Left lung (tissue), 14 donors: ENCODE data around the gene GSTT4. TPM values are rescaled to one million over a fixed set of nuclear protein-coding genes. Genes with fewer than 3 reads are reported as not detected.

Experiments
- ATAC-seq: fragments of 200-7000 bp; cut with Tn5 transposase; one replicate; pipeline ENCODE4 v1.9.1; 2020; ENCODE audit warnings: moderate library complexity
- DNase-seq, 4 donors: peaks; one replicate each; pipeline ENCODE4 v3.0.0-alpha.2; 2013 to 2020
- H3K27ac ChIP-seq, 2 donors: fragments of 200-600 bp; sonication (generic) in 1 of 2; one replicate each; pipeline versions ENCODE4 v1.5.0 to v1.8.0; 2020 to 2021
- H3K27me3 ChIP-seq, 2 donors: fragments of 200-600 bp; sonication (generic) in 1 of 2; one replicate each; pipeline versions ENCODE4 v1.5.0 to v1.8.0; 2020 to 2021
- H3K36me3 ChIP-seq, 2 donors: fragments of 200-600 bp; sonication (generic) in 1 of 2; one replicate each; pipeline versions ENCODE4 v1.5.0 to v1.8.0; 2020 to 2021
- H3K4me1 ChIP-seq, 2 donors: fragments of 200-600 bp; one replicate each; pipeline ENCODE4 v1.8.0; 2021
- H3K4me3 ChIP-seq, 2 donors: fragments of 200-600 bp; sonication (generic) in 1 of 2; one replicate each; pipeline versions ENCODE4 v1.5.0 to v1.8.0; 2020 to 2021; ENCODE audit warnings: mild to moderate bottlenecking in 1 of 2
- H3K9me3 ChIP-seq, 2 donors: fragments of 200-600 bp; sonication (generic) in 1 of 2; one replicate each; pipeline versions ENCODE4 v1.5.0 to v1.8.0; 2020 to 2021
- intact Hi-C, 2 donors: fragments of 100-400 bp; cut with DNase I; formaldehyde crosslinking; loops; one replicate each; pipeline versions ENCODE4 v1.11.2 to v1.14.2; 2022
- long read RNA-seq, 12 donors: library from polyadenylated mRNA in 2 of 12; unstranded in 2 of 12; transcript quantifications; one replicate each; pipeline ENCODE4 v2.0.0 and lab custom pipeline, GENCODE V29; 2019 to 2026
- polyA plus RNA-seq, 6 donors: library from polyadenylated mRNA; unstranded; fragments of 120-200 nt; gene quantifications; one replicate each; pipeline ENCODE4 v1.2.1, GENCODE V29; 2013; ENCODE audit not compliant: insufficient read length in 6 of 6
- total RNA-seq, 2 donors: library from RNA; stranded (reverse); fragmentation: NEBNext Ultra II Directional; extraction: Animal tissue kit (Norgen Biotek cat#: 25700); gene quantifications; one replicate each; pipeline ENCODE4 v1.2.1, GENCODE V29; 2021
- TF ChIP-seq, protein P1 (sequence below), 2 donors: fragments of 200-600 bp; sonication (generic) in 1 of 2; IDR thresholded peaks; one replicate each; pipeline versions ENCODE4 v1.5.0 to v1.8.0; 2021; ENCODE audit warnings: antibody characterized with exemption in 2 of 2
- donor health status: DM: no; HTN: yes; CAD: no.
- donor health status: DM: no; HTN: no; CAD: no.

The GSTT4 gene
- total RNA-seq = not detected
- under 1 TPM in 1 of 6 donors, not detected in 5; 0.07 TPM for polyA plus RNA-seq
- long read RNA-seq, donor 1 = 0 reads
- long read RNA-seq, donor 2 = 0 reads
- long read RNA-seq, donor 3 = 0 reads
- long read RNA-seq, donor 4 = 0 reads
- long read RNA-seq, donor 5 = 0 reads
- long read RNA-seq, donor 6 = 0 reads
- long read RNA-seq, donor 7 = 0 reads
- long read RNA-seq, donor 8 = 0 reads
- long read RNA-seq, donor 9 = 0 reads
- long read RNA-seq, donor 10 = 0 reads
- long read RNA-seq, donor 11 = 0 reads
- long read RNA-seq, donor 12 = 0 reads

DNA sequence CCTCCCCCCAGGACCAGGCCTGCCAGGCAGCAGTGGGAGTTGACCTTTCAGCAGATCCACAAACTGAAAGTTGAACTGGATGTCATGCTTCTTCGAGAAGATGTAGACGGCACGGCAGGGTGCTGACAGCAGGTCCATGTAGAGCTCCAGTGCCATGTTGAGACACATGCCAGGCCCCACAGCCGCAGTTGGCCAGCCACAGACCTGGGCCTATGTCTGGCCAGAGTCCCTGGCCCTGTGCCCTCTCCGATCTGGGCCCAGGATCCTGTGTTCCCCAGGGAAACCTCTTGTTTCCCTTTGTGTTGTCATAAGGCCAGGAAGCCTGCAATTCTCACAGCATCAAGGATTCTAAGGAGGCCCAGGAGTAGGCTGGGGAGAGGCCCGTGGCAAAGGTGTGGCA is at the start of gene GSTT4:
TSS of gene GSTT4 (minus strand) at position 253 of the 400 bp plus-strand sequence. CDS start at position 156, 97 bp downstream.
- Histone ChIP-seq H3K27me3 (no peaks in the 10 kb centered on the region), H3K27ac (no peak within 1 kb of the TSS), H3K36me3 (no peaks in the 10 kb centered on the region), H3K4me3 (no peak within 1 kb of the TSS), H3K4me1 (no peaks in the 10 kb centered on the region), H3K9me3 (no peaks in the 10 kb centered on the region)
- TF ChIP-seq, protein P1, sequence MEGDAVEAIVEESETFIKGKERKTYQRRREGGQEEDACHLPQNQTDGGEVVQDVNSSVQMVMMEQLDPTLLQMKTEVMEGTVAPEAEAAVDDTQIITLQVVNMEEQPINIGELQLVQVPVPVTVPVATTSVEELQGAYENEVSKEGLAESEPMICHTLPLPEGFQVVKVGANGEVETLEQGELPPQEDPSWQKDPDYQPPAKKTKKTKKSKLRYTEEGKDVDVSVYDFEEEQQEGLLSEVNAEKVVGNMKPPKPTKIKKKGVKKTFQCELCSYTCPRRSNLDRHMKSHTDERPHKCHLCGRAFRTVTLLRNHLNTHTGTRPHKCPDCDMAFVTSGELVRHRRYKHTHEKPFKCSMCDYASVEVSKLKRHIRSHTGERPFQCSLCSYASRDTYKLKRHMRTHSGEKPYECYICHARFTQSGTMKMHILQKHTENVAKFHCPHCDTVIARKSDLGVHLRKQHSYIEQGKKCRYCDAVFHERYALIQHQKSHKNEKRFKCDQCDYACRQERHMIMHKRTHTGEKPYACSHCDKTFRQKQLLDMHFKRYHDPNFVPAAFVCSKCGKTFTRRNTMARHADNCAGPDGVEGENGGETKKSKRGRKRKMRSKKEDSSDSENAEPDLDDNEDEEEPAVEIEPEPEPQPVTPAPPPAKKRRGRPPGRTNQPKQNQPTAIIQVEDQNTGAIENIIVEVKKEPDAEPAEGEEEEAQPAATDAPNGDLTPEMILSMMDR (IDR thresholded peaks at IDR 0.05) = no peak
- intact Hi-C loops = no loop called here
- no peak for ATAC-seq
- DNase-seq = peak in 1 of 4 donors; percentile 69

GRCh38 chr22:24054356-24054755 is 49.1 kb upstream of the GSTT4 start:
- DNase-seq (no peak), ATAC-seq (no peak)
- peaks cover 0 to 95% of the 10 kb centered on the region in 2 donors for H3K36me3 ChIP-seq
- H3K9me3 ChIP-seq = no peaks in the 10 kb centered on the region
- H3K4me1 ChIP-seq = no peaks in the 10 kb centered on the region
- intact Hi-C loops = no loop called here
- TF ChIP-seq, protein P1 (IDR thresholded peaks at IDR 0.05) = no peak
- no peaks in the 10 kb centered on the region for H3K27me3 ChIP-seq
- no peak overlapping the region for H3K4me3 ChIP-seq
- no peak overlapping the region for H3K27ac ChIP-seq

GRCh38 chr22:24053481-24054226 is 48.4 kb upstream of the GSTT4 start:
- no peak for ATAC-seq
- H3K27me3 ChIP-seq = no peaks in the 10 kb centered on the region
- H3K4me3 ChIP-seq = no peak overlapping the region
- H3K27ac ChIP-seq = no peak overlapping the region
- TF ChIP-seq, protein P1 (IDR thresholded peaks at IDR 0.05) = no peak
- intact Hi-C loops = no loop called here
- no peaks in the 10 kb centered on the region for H3K9me3 ChIP-seq
- H3K36me3 ChIP-seq = peaks cover 0 to 95% of the 10 kb centered on the region in 2 donors
- no peak for DNase-seq
- no peaks in the 10 kb centered on the region for H3K4me1 ChIP-seq

GRCh38 chr22:24051568-24051967 is 46.3 kb upstream of the GSTT4 start:
- H3K27ac ChIP-seq = peak overlapping the region in 1 of 2 donors; percentile 19
- peaks cover 0 to 95% of the 10 kb centered on the region in 2 donors for H3K36me3 ChIP-seq
- DNase-seq (no peak), ATAC-seq (peak; percentile 63)
- no peak overlapping the region for H3K4me3 ChIP-seq
- TF ChIP-seq, protein P1 (IDR thresholded peaks at IDR 0.05) = no peak
- no peaks in the 10 kb centered on the region for H3K27me3 ChIP-seq
- no peaks in the 10 kb centered on the region for H3K9me3 ChIP-seq
- intact Hi-C loops = no loop called here
- H3K4me1 ChIP-seq = no peaks in the 10 kb centered on the region

DNA sequence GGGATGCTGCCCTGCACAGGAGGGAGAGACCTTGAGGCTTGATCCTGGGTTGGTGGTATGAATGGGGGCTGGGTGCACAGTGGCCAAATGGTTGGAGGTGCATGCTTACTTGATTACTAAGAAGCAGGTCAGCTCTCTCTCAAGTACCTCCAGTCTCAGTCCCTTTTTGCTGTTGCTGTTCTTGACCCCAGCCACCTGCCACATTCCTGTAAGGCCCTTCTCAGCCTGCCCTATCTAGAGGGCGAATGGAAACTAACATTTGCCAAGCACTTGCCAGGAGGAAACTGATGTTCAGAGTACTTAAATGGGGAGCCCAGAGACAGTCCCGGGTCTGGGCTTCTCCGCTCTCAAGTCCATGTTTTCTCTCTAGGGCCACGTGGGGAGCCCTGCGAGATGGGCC is 45.8 kb upstream of the GSTT4 start:
- peak; percentile 75 for ATAC-seq
- Histone ChIP-seq H3K4me1 (no peaks in the 10 kb centered on the region), H3K27me3 (no peaks in the 10 kb centered on the region), H3K4me3 (no peak overlapping the region), H3K36me3 (peaks cover 0 to 95% of the 10 kb centered on the region in 2 donors), H3K27ac (peak overlapping the region in 1 of 2 donors; percentile 19), H3K9me3 (no peaks in the 10 kb centered on the region)
- no peak for DNase-seq
- TF ChIP-seq, protein P1 (IDR thresholded peaks at IDR 0.05) = no peak
- intact Hi-C loops = no loop called here
